ENCODE data around the gene CDCA3.
"Not testable (repeated sequence)": the region's sequence is repeated elsewhere in the genome, so short reads cannot be mapped to it uniquely, and the experiment has no call there.

Gene CDCA3

DNA sequence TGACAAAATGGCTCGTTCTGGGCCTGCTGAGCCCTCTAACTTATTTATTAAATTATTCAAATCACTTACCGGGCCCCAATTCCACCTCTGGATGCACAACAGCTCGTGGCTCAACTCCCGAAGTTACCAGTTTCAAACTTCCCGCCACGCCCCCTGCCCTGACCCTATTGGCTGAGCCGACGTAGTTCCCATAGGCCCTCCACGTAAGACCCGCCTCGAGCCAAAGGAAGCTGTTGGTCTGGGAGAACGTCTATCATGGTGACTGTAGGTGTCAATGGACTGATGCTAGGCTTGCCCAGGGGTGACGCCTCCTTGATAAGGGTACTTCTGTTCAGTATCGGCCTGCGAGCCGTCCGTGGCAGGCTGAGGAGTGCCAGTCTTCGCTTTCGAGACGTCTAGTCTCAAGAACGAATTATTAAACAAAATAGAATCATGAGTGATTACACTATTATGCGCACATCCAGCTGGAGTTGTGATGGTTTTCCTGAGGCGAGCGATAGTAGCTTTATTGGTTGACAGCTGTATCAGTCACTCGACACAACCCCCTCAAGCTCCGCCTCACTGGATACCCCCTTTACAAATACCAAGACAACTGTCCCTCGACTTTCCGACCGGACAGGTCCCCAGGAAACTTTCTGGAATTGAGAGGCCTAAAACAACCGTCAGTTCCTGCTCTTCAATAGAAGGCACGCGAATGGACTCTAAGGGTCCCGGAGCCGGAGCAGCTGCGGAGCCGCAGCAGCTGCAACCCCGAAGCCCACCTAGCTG is at the start of gene CDCA3:
TSS of gene CDCA3 (minus strand) at position 134 of the 768 bp plus-strand sequence. CDS start 334 bp downstream, outside the sequence.
- peak; percentile 89 to 94 (median 92) for DNase-seq (ENCODE audit: low read depth in 3 of 3)

DNA sequence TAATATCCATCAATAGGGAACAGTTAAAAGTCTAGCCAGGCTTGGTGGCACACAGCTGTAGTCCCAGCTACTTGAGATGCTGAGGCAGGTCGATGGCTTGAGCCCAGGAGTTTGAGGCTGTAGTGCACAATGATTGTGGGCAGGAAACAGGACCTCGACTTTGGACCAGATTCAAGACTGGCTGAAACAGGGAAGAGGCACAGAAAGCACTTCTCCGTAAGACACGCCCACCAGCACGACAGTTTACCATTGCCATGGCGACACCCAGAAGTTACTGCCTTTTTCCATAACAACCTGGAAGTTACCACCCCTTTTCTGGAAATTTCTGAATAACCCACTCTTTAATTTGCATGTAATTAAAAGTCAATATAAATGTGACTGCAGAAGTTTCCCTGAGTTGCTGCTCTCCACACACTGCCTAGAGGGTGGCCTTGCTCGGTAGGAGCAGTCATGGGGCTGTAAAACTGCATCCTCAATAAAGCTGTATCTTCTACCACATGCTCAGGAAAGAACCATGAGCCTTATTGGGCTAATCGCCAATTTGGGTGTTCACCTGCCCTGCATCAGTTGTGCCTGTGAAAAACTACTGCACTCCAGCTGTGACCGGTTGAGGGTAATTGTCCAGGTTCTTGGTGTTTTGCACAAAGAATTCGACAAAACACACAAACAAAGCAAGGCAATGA is 48.9 kb upstream of the CDCA3 start:
- DNase-seq (ENCODE audit: low read depth in 3 of 3) = no peak

DNA sequence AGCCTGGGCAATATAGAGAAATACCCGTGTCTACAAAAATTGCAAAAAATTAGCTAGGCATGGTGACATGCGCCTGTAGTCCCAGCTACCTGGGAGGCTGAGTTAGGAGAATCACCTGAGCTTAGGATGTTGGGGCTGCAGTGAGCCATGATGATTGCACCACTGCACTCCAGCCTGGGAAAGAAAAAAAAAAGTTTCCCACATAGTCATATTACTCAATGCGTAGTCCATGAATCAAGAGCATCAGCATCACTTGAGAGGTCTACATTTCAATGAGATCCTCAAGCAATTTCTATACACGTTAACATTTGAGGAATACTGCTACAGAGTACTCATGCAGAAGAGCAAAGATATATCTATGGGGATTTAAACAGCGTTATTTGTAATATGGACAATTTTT is 48.3 kb upstream of the CDCA3 start:
- no peak for DNase-seq (ENCODE audit: low read depth in 3 of 3)

- DNase-seq (ENCODE audit: low read depth in 3 of 3) = no peak
Measured at GRCh38 chr12:6896846-6897435, 45.9 kb upstream of the CDCA3 start.

- no peak for DNase-seq (ENCODE audit: low read depth in 3 of 3)
Measured at GRCh38 chr12:6894321-6894720, 43.2 kb upstream of the CDCA3 start.

GRCh38 chr12:6892683-6893082 is 41.6 kb upstream of the CDCA3 start:
- not testable (repeated sequence) for DNase-seq (ENCODE audit: low read depth in 3 of 3)

DNA sequence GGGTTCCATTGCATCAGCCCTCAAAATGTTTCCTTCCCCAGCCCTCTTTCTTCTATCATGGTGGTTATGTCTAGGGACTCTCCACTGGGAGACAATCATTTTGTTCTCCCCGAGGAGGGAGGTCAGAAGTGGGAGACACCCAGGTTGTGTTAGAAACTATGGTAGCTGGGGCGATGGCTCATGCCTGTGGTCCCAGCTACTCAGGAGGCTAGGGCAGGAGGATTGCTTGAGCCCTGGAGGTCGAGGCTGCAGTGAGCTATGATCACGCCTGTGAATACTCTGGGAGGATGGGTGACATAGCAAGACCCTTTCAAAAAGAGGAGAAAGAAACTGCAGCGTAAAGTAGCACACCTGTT is 40.5 kb upstream of the CDCA3 start:
- no peak for DNase-seq (ENCODE audit: low read depth in 3 of 3)

GRCh38 chr12:6890789-6891645 is 39.9 kb upstream of the CDCA3 start:
- DNase-seq (ENCODE audit: low read depth in 3 of 3) = peak; percentile 96 to 99 (median 99)

- DNase-seq (ENCODE audit: low read depth in 3 of 3) = not testable (repeated sequence)
Measured at GRCh38 chr12:6889775-6890573, 38.9 kb upstream of the CDCA3 start.

- not testable (repeated sequence) for DNase-seq (ENCODE audit: low read depth in 3 of 3)
Measured at GRCh38 chr12:6888794-6889193, 37.7 kb upstream of the CDCA3 start.

DNA sequence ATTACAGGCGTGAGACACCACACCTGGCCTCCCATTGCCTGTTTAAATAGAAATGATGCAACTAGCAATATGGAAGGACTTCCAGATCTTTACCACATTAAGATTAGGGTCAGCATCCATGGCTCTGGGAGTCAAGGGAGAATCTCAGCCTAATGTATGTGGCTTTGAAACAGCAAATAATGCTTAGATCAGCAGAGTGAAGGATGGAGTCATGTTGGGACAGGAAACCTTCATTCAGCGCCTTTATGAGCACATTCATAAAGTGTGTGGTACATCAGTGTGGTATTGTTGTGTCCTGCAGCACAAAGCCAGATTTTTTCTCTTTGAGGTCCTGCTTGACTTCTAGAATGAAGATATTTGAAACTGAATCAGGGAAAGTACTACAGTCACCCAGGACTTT is 37.3 kb upstream of the CDCA3 start:
- DNase-seq (ENCODE audit: low read depth in 3 of 3) = no peak

- DNase-seq (ENCODE audit: low read depth in 3 of 3) = no peak
Measured at GRCh38 chr12:6887460-6887859, 36.4 kb upstream of the CDCA3 start.

DNA sequence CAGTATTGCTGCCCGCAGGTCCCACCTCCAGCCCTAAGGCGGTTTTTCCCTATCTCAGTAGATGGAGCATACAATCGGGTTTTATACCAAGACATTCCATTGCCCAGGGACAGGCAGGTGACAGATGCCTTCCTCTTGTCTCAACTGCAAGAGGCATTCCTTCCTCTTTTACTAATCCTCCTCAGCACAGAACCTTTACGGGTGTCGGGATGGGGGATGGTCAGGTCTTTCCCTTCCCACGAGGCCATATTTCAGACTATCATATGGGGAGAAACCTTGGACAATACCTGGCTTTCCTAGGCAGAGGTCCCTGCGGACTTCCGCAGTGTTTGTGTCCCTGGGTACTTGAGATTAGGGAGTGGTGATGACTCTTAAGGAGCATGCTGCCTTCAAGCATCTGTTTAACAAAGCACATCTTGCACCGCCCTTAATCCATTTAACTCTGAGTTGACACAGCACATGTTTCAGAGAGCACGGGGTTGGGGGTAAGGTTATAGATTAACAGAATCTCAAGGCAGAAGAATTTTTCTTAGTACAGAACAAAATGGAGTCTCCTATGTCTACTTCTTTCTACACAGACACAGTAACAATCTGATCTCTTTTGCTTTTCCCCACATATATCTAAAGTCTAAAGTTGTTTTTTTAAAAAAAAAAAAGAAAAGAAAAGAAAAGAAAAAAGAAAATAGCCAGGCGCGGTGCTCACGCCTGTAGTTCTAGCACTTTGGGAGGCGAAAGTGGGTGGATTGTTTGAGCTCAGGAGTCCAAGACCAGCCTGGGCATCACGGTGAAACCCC is 35.3 kb upstream of the CDCA3 start:
- DNase-seq (ENCODE audit: low read depth in 3 of 3) = not testable (repeated sequence)

- DNase-seq (ENCODE audit: low read depth in 3 of 3) = no peak
Measured at GRCh38 chr12:6884539-6884938, 33.5 kb upstream of the CDCA3 start.

DNA sequence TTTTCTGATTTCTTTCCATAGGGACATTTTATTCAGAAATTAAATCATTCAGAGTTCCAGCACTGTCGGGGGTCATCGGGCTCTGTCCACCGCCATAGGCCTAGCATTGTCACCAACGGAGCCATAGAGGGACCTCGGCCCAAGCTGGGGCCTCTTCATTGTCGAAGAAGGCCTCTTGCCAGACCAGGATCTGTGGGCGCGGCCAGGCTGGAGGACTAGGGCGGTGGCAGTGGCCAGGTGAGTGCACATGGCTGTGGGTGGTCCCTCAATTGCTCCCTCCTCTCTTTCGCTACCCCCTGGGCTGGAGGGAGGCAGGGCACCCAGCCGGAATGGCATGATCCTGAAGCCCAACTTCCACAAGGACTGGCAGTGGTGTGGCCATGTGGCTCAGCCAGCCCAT is 32.6 kb upstream of the CDCA3 start:
- DNase-seq (ENCODE audit: low read depth in 3 of 3) = no peak

GRCh38 chr12:6883252-6883651 is 32.2 kb upstream of the CDCA3 start:
- DNase-seq (ENCODE audit: low read depth in 3 of 3) = no peak

DNA sequence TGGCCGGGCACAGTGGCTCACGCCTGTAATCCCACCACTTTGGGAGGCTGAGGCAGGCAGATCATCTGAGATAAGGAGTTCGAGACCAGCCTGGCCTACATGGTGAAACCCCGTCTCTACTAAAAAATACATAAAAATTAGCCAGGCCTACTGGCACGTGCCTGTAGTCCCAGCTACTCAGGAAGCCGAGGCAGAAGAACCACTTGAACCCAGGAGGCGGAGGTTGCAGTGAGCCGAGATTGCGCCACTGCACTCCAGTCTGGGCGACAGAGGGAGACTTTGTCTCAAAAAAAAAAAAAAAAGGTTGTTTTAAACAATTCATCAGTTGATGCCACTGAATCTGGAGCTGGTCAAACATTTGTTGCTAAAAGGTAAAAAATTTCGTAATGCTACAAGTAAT is 28.7 kb upstream of the CDCA3 start:
- DNase-seq (ENCODE audit: low read depth in 3 of 3) = not testable (repeated sequence)

- DNase-seq (ENCODE audit: low read depth in 3 of 3) = not testable (repeated sequence)
Measured at GRCh38 chr12:6874015-6874368, 22.9 kb upstream of the CDCA3 start.

GRCh38 chr12:6873094-6874014 is 22.3 kb upstream of the CDCA3 start, which contains the start of gene SPSB2:
TSS of gene SPSB2 (minus strand) at chr12:6873303. CDS start at chr12:6872901, 402 bp downstream.
- DNase-seq (ENCODE audit: low read depth in 3 of 3) = peak; percentile 97 to 99 (median 98)

Measured in stimulated activated CD4-positive, alpha-beta T cell treated with anti-CD3 and anti-CD28 coated beads, TNF-alpha, amount 100 ng/mL, for 48 hours (primary cell).